Measurements from ENCODE around the gene HPSE.
"Not testable (repeated sequence)": the region's sequence is repeated elsewhere in the genome, so short reads cannot be mapped to it uniquely, and the experiment has no call there.

HPSE gene

GRCh38 chr4:83307920-83308319, 26.7 kb downstream of the HPSE start:
- H3K4me3 ChIP-seq (ENCODE audit: low read depth, low read length): no peak overlapping the region
- TF ChIP-seq CTCF (IDR thresholded peaks at IDR 0.05; ENCODE audit: control insufficient read depth, extremely low read depth, insufficient read depth): no peak
- no peak for DNase-seq (ENCODE audit: low read depth)

GRCh38 chr4:83305187-83305586, 29.5 kb downstream of the HPSE start:
- DNase-seq (ENCODE audit: low read depth): no peak
- H3K4me3 ChIP-seq (ENCODE audit: low read depth, low read length): no peak overlapping the region
- no peak for TF ChIP-seq CTCF (IDR thresholded peaks at IDR 0.05; ENCODE audit: control insufficient read depth, extremely low read depth, insufficient read depth)

- no peak for TF ChIP-seq CTCF (IDR thresholded peaks at IDR 0.05; ENCODE audit: control insufficient read depth, extremely low read depth, insufficient read depth)
- DNase-seq (ENCODE audit: low read depth): no peak
- H3K4me3 ChIP-seq (ENCODE audit: low read depth, low read length): no peak overlapping the region
These were observed 36.9 kb downstream of the HPSE start for GRCh38 chr4:83297548-83298260.

GRCh38 chr4:83293305-83294046, 41.2 kb downstream of the HPSE start:
- TF ChIP-seq CTCF (IDR thresholded peaks at IDR 0.05; ENCODE audit: control insufficient read depth, extremely low read depth, insufficient read depth): no peak
- no peak for DNase-seq (ENCODE audit: low read depth)

GRCh38 chr4:83290059-83290774, 44.4 kb downstream of the HPSE start:
- DNase-seq (ENCODE audit: low read depth); H3K4me3 ChIP-seq (ENCODE audit: low read depth, low read length): not testable (repeated sequence)

More at GRCh38 chr4:83293305-83294046, 41.2 kb downstream of the HPSE start:
- no peak overlapping the region for H3K4me3 ChIP-seq (ENCODE audit: low read depth, low read length)

- DNase-seq (ENCODE audit: low read depth); H3K4me3 ChIP-seq (ENCODE audit: low read depth, low read length): not testable (repeated sequence)
These were observed 46.3 kb downstream of the HPSE start for GRCh38 chr4:83288381-83288780.

- no peak for TF ChIP-seq CTCF (IDR thresholded peaks at IDR 0.05; ENCODE audit: control insufficient read depth, extremely low read depth, insufficient read depth)
- peak overlapping the region; percentile 64 for H3K4me3 ChIP-seq (ENCODE audit: low read depth, low read length)
- no peak for DNase-seq (ENCODE audit: low read depth)
These were observed 49.6 kb downstream of the HPSE start for GRCh38 chr4:83285055-83285407.

All from LNCaP clone FGC (cell line).